GM23248 (cell line): ENCODE results near the gene WFIKKN2.

Experiments used
- EZH2 ChIP-seq: fragments of 200-600 bp; sonication (generic); IDR thresholded peaks from 2 replicates; pipeline ENCODE4 v1.6.1; 2018; ENCODE audit warnings: antibody characterized with exemption, mild to moderate bottlenecking; ENCODE audit not compliant: insufficient read depth, poor library complexity, severe bottlenecking
- EZH2phosphoT487 ChIP-seq: fragments of 200-600 bp; sonication (generic); IDR thresholded peaks from 2 replicates; pipeline ENCODE4 v1.6.1; 2018; ENCODE audit warnings: antibody characterized with exemption, moderate library complexity, mild to moderate bottlenecking, low read depth; ENCODE audit not compliant: insufficient read depth

DNA sequence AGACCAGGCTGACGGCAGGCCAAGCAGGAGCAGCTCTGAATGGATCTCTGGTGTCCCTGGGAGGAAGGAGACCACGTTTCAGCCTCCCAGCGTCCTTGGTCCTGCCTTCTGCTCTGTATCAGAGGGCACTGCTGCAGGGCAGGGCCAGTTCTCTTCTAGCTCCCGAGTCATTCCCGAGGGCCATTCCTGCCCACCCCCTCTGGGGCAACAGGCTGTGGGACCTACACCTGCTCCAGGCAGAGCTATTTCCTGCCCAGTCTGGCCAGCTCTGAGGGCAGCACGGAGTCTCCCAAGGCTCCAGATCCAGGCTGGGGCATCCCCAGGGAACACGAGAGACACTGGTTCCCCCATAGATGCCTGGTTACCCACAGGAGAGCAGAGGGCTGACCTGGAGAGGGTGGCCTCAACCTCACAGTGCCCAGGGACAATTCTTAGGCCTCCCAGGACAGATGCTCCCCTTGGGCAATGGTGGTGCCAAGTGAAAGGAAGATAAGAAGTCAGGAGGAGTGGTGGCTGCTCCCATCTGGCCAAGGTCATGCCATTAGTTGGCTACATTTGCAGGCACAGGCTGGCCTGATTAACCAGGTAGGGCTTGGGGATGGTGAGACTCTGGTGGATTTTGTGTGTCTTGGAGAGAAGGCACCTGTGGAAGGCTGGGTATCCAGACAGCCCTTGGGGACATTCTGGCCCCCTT is 2.0 kb downstream of the WFIKKN2 start:
- TF ChIP-seq EZH2 (no peak), EZH2phosphoT487 (no peak)
